ENCODE results near the gene DOCK2.
"Not testable (repeated sequence)": the region's sequence is repeated elsewhere in the genome, so short reads cannot be mapped to it uniquely, and the experiment has no call there.

DOCK2 gene

GRCh38 chr5:169717288-169717687 is 80.2 kb downstream of the DOCK2 start:
- no peak overlapping the region for H3K4me3 ChIP-seq (ENCODE audit: low read length in 2 of 2)
- no peaks in the 10 kb centered on the region for H3K27me3 ChIP-seq (ENCODE audit: control insufficient read depth in 1 of 2, insufficient read depth in 2 of 2, low read length in 2 of 2)
- H3K9ac ChIP-seq (ENCODE audit: low read length in 2 of 2) = no peak overlapping the region
- H3K9me3 ChIP-seq (ENCODE audit: control insufficient read depth in 2 of 2, low read length in 2 of 2) = peaks cover 0 to 2% of the 10 kb centered on the region in 2 donors
- H3K27ac ChIP-seq (ENCODE audit: low read length) = no peak overlapping the region
- H3K4me1 ChIP-seq (ENCODE audit: control insufficient read depth, insufficient read depth, low read length) = no peaks in the 10 kb centered on the region
- no peaks in the 10 kb centered on the region for H3K36me3 ChIP-seq (ENCODE audit: control insufficient read depth in 2 of 2, insufficient read depth in 2 of 2, low read length in 2 of 2)

- Histone ChIP-seq H3K9ac (ENCODE audit: low read length in 2 of 2) (no peak overlapping the region), H3K9me3 (ENCODE audit: control insufficient read depth in 2 of 2, low read length in 2 of 2) (no peaks in the 10 kb centered on the region), H3K36me3 (ENCODE audit: control insufficient read depth in 2 of 2, insufficient read depth in 2 of 2, low read length in 2 of 2) (no peaks in the 10 kb centered on the region), H3K27me3 (ENCODE audit: control insufficient read depth in 1 of 2, insufficient read depth in 2 of 2, low read length in 2 of 2) (no peaks in the 10 kb centered on the region), H3K27ac (ENCODE audit: low read length) (no peak overlapping the region), H3K4me1 (ENCODE audit: control insufficient read depth, insufficient read depth, low read length) (no peaks in the 10 kb centered on the region), H3K4me3 (ENCODE audit: low read length in 2 of 2) (no peak overlapping the region)
Observed at GRCh38 chr5:169719360-169720314, 82.6 kb downstream of the DOCK2 start.

GRCh38 chr5:169721771-169722170 is 84.7 kb downstream of the DOCK2 start:
- no peak overlapping the region for H3K9ac ChIP-seq (ENCODE audit: low read length in 2 of 2)
- H3K36me3 ChIP-seq (ENCODE audit: control insufficient read depth in 2 of 2, insufficient read depth in 2 of 2, low read length in 2 of 2) = no peaks in the 10 kb centered on the region
- no peaks in the 10 kb centered on the region for H3K9me3 ChIP-seq (ENCODE audit: control insufficient read depth in 2 of 2, low read length in 2 of 2)
- H3K27ac ChIP-seq (ENCODE audit: low read length) = no peak overlapping the region
- H3K27me3 ChIP-seq (ENCODE audit: control insufficient read depth in 1 of 2, insufficient read depth in 2 of 2, low read length in 2 of 2) = no peaks in the 10 kb centered on the region
- no peaks in the 10 kb centered on the region for H3K4me1 ChIP-seq (ENCODE audit: control insufficient read depth, insufficient read depth, low read length)
- no peak overlapping the region for H3K4me3 ChIP-seq (ENCODE audit: low read length in 2 of 2)

- H3K27me3 ChIP-seq (ENCODE audit: control insufficient read depth in 1 of 2, insufficient read depth in 2 of 2, low read length in 2 of 2) = no peaks in the 10 kb centered on the region
- H3K36me3 ChIP-seq (ENCODE audit: control insufficient read depth in 2 of 2, insufficient read depth in 2 of 2, low read length in 2 of 2) = no peaks in the 10 kb centered on the region
- no peaks in the 10 kb centered on the region for H3K4me1 ChIP-seq (ENCODE audit: control insufficient read depth, insufficient read depth, low read length)
- no peaks in the 10 kb centered on the region for H3K9me3 ChIP-seq (ENCODE audit: control insufficient read depth in 2 of 2, low read length in 2 of 2)
- no peak overlapping the region for H3K27ac ChIP-seq (ENCODE audit: low read length)
- no peak overlapping the region for H3K9ac ChIP-seq (ENCODE audit: low read length in 2 of 2)
- H3K4me3 ChIP-seq (ENCODE audit: low read length in 2 of 2) = no peak overlapping the region
Observed at GRCh38 chr5:169723103-169723831, 86.2 kb downstream of the DOCK2 start.

- Histone ChIP-seq H3K27ac (ENCODE audit: low read length) (no peak overlapping the region), H3K9me3 (ENCODE audit: control insufficient read depth in 2 of 2, low read length in 2 of 2) (no peaks in the 10 kb centered on the region), H3K4me3 (ENCODE audit: low read length in 2 of 2) (no peak overlapping the region), H3K27me3 (ENCODE audit: control insufficient read depth in 1 of 2, insufficient read depth in 2 of 2, low read length in 2 of 2) (peaks cover 0 to 2% of the 10 kb centered on the region in 2 donors), H3K9ac (ENCODE audit: low read length in 2 of 2) (no peak overlapping the region), H3K4me1 (ENCODE audit: control insufficient read depth, insufficient read depth, low read length) (no peaks in the 10 kb centered on the region), H3K36me3 (ENCODE audit: control insufficient read depth in 2 of 2, insufficient read depth in 2 of 2, low read length in 2 of 2) (no peaks in the 10 kb centered on the region)
Observed at GRCh38 chr5:169724303-169725087, 87.4 kb downstream of the DOCK2 start.

- H3K36me3 ChIP-seq (ENCODE audit: control insufficient read depth in 2 of 2, insufficient read depth in 2 of 2, low read length in 2 of 2); H3K4me3 ChIP-seq (ENCODE audit: low read length in 2 of 2); H3K9me3 ChIP-seq (ENCODE audit: control insufficient read depth in 2 of 2, low read length in 2 of 2); H3K4me1 ChIP-seq (ENCODE audit: control insufficient read depth, insufficient read depth, low read length); H3K27ac ChIP-seq (ENCODE audit: low read length); H3K27me3 ChIP-seq (ENCODE audit: control insufficient read depth in 1 of 2, insufficient read depth in 2 of 2, low read length in 2 of 2); H3K9ac ChIP-seq (ENCODE audit: low read length in 2 of 2): not testable (repeated sequence)
Observed at GRCh38 chr5:169725665-169726064, 88.6 kb downstream of the DOCK2 start.

GRCh38 chr5:169728418-169728817 is 91.3 kb downstream of the DOCK2 start:
- H3K9ac ChIP-seq (ENCODE audit: low read length in 2 of 2) = no peak overlapping the region
- no peaks in the 10 kb centered on the region for H3K36me3 ChIP-seq (ENCODE audit: control insufficient read depth in 2 of 2, insufficient read depth in 2 of 2, low read length in 2 of 2)
- H3K27me3 ChIP-seq (ENCODE audit: control insufficient read depth in 1 of 2, insufficient read depth in 2 of 2, low read length in 2 of 2) = peaks cover 0 to 2% of the 10 kb centered on the region in 2 donors
- H3K27ac ChIP-seq (ENCODE audit: low read length) = no peak overlapping the region
- no peak overlapping the region for H3K4me3 ChIP-seq (ENCODE audit: low read length in 2 of 2)
- H3K9me3 ChIP-seq (ENCODE audit: control insufficient read depth in 2 of 2, low read length in 2 of 2) = no peaks in the 10 kb centered on the region
- no peaks in the 10 kb centered on the region for H3K4me1 ChIP-seq (ENCODE audit: control insufficient read depth, insufficient read depth, low read length)

GRCh38 chr5:169731221-169731620 is 94.1 kb downstream of the DOCK2 start:
- Histone ChIP-seq H3K9ac (ENCODE audit: low read length in 2 of 2) (no peak overlapping the region), H3K27me3 (ENCODE audit: control insufficient read depth in 1 of 2, insufficient read depth in 2 of 2, low read length in 2 of 2) (peaks cover 0 to 2% of the 10 kb centered on the region in 2 donors), H3K9me3 (ENCODE audit: control insufficient read depth in 2 of 2, low read length in 2 of 2) (no peaks in the 10 kb centered on the region), H3K27ac (ENCODE audit: low read length) (no peak overlapping the region), H3K4me1 (ENCODE audit: control insufficient read depth, insufficient read depth, low read length) (no peaks in the 10 kb centered on the region), H3K4me3 (ENCODE audit: low read length in 2 of 2) (no peak overlapping the region), H3K36me3 (ENCODE audit: control insufficient read depth in 2 of 2, insufficient read depth in 2 of 2, low read length in 2 of 2) (no peaks in the 10 kb centered on the region)

- Histone ChIP-seq H3K9ac (ENCODE audit: low read length in 2 of 2) (no peak overlapping the region), H3K4me1 (ENCODE audit: control insufficient read depth, insufficient read depth, low read length) (no peaks in the 10 kb centered on the region), H3K27ac (ENCODE audit: low read length) (no peak overlapping the region), H3K4me3 (ENCODE audit: low read length in 2 of 2) (no peak overlapping the region), H3K27me3 (ENCODE audit: control insufficient read depth in 1 of 2, insufficient read depth in 2 of 2, low read length in 2 of 2) (peaks cover 0 to 2% of the 10 kb centered on the region in 2 donors), H3K9me3 (ENCODE audit: control insufficient read depth in 2 of 2, low read length in 2 of 2) (no peaks in the 10 kb centered on the region), H3K36me3 (ENCODE audit: control insufficient read depth in 2 of 2, insufficient read depth in 2 of 2, low read length in 2 of 2) (no peaks in the 10 kb centered on the region)
Observed at GRCh38 chr5:169732841-169733240, 95.8 kb downstream of the DOCK2 start.

GRCh38 chr5:169735913-169736312 is 98.8 kb downstream of the DOCK2 start:
- no peak overlapping the region for H3K4me3 ChIP-seq (ENCODE audit: low read length in 2 of 2)
- H3K9me3 ChIP-seq (ENCODE audit: control insufficient read depth in 2 of 2, low read length in 2 of 2) = no peaks in the 10 kb centered on the region
- H3K27ac ChIP-seq (ENCODE audit: low read length) = no peak overlapping the region
- no peaks in the 10 kb centered on the region for H3K36me3 ChIP-seq (ENCODE audit: control insufficient read depth in 2 of 2, insufficient read depth in 2 of 2, low read length in 2 of 2)
- H3K4me1 ChIP-seq (ENCODE audit: control insufficient read depth, insufficient read depth, low read length) = no peaks in the 10 kb centered on the region
- H3K27me3 ChIP-seq (ENCODE audit: control insufficient read depth in 1 of 2, insufficient read depth in 2 of 2, low read length in 2 of 2) = no peaks in the 10 kb centered on the region
- H3K9ac ChIP-seq (ENCODE audit: low read length in 2 of 2) = no peak overlapping the region

Measured in stomach smooth muscle (tissue), 2 donors.